Measurements from ENCODE around the gene FGFR2.

DNA sequence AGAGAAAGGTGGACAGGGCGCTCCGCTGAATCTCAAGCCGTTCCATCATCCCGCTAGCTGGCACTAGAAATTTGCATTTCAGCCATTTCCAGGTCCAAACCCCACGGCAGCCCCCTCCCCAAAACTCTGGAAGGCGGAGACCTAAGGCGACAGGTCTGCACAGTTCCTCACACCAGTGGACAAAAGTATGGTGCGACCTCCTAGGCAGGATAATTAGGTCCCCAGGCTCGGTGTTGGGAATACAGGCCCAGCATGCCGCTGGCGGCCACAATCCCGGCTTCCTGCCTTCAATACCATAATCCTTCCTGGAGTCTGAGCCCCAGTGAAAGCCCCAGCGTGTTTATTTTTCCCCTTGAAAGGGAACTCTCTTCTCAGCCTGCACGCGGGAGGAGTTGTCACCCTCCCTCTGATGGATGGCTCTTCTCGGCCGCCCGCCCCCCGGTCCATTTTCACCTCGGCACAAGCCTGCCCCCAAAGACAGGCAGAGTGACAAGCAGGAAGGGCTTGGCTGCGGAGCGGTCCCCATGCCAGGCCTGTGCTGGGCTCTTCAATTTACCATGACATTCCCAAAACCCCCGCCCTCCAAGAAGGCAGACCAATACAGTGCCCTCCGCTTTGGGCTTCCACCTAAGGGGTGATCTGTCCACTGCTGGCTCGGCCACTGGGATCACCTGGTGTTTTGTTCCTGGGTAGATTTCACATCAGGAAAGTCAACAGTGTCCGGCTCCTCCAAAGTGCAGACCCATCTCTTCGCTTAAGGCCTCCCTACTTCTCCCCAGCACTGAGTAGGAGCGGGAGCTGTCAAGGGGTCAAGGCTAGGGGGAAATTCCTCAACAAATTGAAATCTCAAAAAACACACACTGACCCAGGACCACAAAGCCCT, 2.2 kb downstream of the FGFR2 start:
- TF ChIP-seq, protein P1, sequence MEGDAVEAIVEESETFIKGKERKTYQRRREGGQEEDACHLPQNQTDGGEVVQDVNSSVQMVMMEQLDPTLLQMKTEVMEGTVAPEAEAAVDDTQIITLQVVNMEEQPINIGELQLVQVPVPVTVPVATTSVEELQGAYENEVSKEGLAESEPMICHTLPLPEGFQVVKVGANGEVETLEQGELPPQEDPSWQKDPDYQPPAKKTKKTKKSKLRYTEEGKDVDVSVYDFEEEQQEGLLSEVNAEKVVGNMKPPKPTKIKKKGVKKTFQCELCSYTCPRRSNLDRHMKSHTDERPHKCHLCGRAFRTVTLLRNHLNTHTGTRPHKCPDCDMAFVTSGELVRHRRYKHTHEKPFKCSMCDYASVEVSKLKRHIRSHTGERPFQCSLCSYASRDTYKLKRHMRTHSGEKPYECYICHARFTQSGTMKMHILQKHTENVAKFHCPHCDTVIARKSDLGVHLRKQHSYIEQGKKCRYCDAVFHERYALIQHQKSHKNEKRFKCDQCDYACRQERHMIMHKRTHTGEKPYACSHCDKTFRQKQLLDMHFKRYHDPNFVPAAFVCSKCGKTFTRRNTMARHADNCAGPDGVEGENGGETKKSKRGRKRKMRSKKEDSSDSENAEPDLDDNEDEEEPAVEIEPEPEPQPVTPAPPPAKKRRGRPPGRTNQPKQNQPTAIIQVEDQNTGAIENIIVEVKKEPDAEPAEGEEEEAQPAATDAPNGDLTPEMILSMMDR (conservative IDR thresholded peaks at IDR 0.05; ENCODE audit: low read length), result no peak
- TF ChIP-seq EZH2phosphoT487 (IDR thresholded peaks at IDR 0.05; ENCODE audit: borderline replicate concordance, low read depth, low read length), result no peak

Measured in OCI-LY7 (cell line).